Subcutaneous adipose tissue (tissue), 4 donors: ENCODE results near the gene TPSG1. TPM values are rescaled to one million over a fixed set of nuclear protein-coding genes. Genes with fewer than 3 reads are reported as not detected.

Experiments
- CTCF ChIP-seq: fragments of 450-650 bp; IDR thresholded peaks from one replicate; pipeline ENCODE4 v1.5.1; 2016; ENCODE audit warnings: low read depth, mild to moderate bottlenecking, control low read depth, antibody characterized with exemption, moderate library complexity
- total RNA-seq, 4 donors: library from RNA; depleted of rRNA; stranded (reverse); fragments of >200 nt; gene quantifications; one replicate each; pipeline ENCODE4 v1.1.0, GENCODE V29; 2016

The TPSG1 gene
- total RNA-seq, 4 donors from 2014 or later = 2.4 TPM; not detected in 3

GRCh38 chr16:1196494-1196893 lies 28.6 kb downstream of the TPSG1 start:
- no peak for TF ChIP-seq CTCF

DNA sequence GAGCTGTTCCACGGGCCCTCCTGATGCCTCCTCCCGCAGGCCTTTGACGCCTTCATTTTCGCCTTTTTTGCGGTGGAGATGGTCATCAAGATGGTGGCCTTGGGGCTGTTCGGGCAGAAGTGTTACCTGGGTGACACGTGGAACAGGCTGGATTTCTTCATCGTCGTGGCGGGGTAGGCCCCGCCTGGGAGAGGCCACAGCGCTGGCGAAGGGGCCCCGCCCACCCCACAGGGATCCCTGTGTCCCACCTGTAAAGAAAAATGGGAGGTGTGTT lies 29.7 kb downstream of the TPSG1 start:
- no peak for TF ChIP-seq CTCF

DNA sequence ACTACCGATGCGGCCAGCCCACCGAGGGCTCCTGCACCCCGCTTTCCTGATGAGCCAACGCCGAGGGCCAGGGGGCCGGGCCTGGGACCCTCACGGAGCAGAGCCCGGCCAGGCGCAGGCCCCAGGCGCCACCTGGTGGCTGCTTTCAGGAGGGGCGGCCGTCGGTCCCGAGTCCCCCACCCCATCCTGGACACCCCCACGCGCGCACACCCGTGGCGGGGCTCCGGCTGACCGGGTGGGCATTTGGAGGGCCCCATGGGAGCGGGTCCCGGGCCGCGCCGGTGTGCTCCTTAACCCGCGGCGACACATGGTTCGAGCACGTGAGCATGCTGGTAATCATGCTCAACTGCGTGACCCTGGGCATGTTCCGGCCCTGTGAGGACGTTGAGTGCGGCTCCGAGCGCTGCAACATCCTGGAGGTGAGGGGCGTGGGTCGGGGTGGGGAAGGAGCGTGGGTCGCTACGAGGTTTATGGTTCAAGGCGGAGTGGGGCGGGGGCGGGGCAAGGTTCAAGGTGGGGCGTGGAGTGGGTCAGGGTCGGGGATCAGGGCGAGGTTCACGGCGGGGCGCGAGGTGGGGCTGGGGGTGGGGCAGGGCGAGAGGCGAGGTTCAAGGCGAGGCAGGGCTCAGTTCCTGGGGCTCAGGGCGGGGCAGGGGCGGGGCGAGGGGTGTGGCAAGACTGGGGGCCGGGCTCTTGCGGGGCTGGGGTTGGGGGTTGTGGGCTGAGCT lies 30.2 kb downstream of the TPSG1 start:
- no peak for TF ChIP-seq CTCF

GRCh38 chr16:1193825-1194581 lies 31.1 kb downstream of the TPSG1 start:
- no peak for TF ChIP-seq CTCF

GRCh38 chr16:1193143-1193824 lies 31.8 kb downstream of the TPSG1 start:
- no peak for TF ChIP-seq CTCF

DNA sequence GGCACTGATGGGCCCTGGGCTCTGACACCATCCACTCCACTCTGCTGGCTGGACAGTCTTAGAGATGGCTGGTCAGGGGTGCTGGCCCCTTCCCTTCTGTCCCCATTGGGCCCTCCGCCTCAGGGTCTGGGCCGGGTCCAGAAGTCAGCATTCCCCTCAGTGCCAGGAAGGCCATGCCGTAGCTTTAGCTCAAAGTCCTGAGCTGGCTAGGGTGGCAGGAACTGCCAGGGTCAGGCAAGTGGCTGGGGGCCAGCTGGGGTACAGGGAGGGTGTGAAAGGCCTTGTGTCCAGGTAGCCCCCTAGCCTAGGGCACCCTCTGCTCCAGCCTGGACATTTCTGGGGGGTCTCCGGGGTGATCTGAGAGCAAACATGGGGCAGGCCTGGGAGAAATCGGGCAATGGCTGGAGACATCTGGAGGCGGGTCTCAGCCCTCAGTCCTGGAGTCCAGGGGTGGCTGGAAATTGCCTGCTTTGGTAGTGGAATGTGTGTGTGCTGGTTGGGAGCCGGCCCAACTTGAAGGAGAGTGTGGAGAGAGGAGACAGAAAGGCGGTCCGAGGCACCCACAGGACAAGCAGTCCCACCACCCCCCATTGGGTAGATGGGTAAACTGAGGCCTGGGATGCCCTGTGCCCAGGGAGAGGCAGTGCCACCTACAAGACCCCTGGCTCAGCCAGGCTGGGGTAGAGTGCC lies 32.5 kb downstream of the TPSG1 start:
- TF ChIP-seq CTCF = no peak

GRCh38 chr16:1189455-1189854 lies 35.6 kb downstream of the TPSG1 start:
- no peak for TF ChIP-seq CTCF
